IPS-NIHi11 (cell line): ENCODE data around the gene SIGLEC12.

ENCODE experiments used
- DNase-seq: peaks from one replicate; pipeline ENCODE4 v3.0.0; 2012; ENCODE audit warnings: mixed read lengths, low spot score

Gene SIGLEC12

DNA sequence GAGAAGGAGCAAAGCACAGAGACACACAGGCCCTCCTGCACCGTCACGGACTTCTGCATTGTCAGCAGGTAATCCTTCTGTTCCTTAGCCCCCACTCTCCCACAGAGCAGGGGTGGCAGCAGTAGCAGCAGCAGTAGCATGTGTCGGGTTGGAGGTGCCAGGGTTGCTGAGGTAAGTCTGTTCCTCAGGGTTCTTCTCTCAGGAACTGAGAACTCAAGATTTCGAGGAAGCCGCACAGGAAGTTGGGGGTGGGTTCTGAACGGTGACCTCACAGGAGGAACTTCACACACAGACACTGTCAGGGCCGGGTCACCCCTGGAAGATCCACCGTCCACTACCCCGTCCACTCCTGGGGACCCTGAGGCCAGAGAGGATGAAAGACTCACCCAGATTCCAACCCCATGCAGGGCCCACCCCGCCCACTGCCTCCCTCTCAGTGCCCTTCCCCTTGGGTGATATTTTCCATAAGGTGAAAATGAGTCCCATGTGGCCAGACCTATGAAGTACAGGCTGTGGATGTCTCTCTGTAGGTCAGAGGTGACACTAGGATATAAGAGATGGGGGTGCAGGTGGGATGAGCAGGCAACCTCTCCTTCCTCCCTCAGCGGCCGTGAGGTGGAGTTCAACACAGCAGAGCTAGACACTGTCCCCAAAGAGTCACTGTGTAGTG, at the start of gene SIGLEC12:
Gene SIGLEC12 (minus strand): TSS at position 207 of the 670 bp plus-strand sequence. CDS start 67 bp downstream, at position 140.
- DNase-seq = no peak

DNA sequence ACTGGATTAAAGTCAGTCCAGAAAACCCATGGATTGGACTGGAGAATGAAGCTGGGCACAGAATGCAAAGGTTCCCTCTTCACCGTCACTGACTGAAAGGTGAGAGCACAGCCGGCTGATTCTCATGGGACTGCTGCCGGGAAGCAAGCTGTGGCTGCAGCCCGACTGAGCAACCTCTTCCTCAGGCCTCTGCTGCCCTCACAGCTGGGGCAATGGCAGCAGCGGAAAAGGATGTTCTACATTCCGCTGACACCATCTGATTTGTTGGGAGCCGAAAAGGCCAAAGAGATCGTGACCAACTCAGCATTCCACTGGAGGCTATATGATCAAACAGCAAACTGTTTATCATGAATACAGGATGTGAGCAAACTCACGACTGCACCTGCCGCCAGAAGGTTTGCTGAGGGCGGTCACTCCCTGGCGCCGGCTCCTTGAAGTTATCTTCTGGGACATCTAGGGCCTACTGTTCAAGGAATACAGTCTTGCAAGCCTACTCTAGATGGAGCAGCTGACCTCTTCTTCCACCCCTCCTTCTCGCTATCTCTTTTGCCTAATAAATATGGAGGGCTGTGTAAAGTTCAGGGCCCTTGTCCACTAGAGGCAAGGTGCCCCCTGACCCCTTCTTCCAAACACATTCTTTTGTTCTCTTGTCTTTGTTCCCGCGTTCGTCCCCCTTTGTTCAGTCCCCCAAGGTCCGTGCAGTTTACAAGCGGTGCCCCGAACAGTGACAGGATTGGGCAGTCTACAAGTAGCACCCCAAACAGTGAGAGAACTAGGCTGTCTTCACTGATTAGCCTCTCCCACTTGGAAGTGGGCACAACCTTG, 49.5 kb upstream of the SIGLEC12 start:
- DNase-seq = no peak

DNA sequence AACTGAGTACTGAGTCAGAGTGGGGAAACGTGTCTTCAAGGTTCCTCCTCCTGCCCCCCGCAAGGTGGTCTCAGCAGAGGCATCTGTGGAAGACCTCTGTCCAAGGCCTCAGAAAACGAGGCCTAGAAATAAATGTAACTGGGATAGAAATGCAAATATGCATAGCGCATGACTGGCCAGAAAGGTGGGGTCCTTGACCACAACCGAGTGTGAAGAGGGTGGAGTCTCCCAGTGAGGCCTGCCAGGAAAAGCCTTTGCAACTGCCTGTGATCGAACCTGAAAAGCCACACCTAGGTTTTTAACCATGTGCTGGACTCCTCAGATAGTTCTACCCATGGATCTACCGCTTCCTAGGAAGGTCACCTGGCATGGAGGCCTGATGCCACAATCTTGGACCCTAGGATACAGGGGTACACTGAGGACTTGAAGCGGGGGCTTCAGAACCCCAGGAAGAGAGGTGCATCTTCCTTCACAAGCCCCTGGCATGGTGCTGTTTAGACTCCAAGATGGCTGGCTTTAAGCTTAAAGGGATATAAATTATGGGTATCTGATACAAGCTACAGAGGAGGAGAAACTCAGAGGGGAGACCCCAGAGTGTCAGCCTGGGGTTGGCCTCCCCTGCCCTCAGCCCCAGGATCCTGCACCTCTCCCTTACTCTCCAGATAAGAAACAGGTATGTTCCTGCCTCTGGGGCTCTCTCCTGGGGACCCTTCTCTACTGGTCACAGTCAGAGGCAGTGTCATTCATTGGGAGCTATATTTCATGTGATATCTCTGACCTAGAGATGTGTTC, 48.1 kb upstream of the SIGLEC12 start:
- DNase-seq = no peak

DNA sequence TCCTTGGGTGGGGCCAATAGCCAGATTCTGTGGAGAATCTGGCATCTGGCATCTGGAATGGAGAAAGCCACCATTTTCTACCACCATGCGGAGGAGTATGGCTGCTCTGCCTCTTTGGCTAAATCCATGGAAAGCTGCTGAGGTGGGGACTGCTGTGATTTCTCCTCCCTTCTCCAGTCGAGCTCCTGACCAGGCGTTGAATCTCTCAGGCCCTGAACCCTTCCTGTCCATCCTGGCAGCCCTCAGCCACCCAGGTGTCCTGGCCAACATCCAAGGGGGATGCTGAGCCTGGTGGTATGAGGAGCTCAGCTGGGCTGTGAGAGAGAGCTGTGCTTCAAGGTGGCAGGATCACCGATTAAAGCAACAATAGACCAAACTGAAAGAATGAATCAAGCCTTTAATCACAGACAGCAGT, 47.3 kb upstream of the SIGLEC12 start:
- DNase-seq = no peak

DNA sequence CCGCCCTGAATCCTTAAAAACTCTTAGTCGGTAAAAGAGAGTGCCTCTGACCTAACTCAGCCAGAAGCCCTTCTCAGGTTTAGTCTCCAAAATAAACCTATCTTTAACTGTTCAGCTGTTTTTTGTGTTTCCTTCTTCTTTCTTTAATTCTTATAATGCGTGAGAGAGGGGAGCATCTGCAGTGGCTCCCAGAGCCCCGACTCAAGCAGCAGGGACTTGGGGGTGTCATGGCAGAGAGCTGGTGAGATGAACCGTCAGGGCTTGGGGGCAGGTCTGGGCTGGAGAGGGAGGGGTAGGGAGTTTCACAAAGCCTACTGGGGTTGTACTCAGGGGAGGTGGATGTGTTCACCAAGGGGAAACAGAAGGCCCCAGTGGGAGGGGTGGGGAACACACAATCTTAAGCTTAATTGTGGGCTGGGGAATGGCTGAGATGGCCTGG, 46.6 kb upstream of the SIGLEC12 start:
- DNase-seq = no peak

DNA sequence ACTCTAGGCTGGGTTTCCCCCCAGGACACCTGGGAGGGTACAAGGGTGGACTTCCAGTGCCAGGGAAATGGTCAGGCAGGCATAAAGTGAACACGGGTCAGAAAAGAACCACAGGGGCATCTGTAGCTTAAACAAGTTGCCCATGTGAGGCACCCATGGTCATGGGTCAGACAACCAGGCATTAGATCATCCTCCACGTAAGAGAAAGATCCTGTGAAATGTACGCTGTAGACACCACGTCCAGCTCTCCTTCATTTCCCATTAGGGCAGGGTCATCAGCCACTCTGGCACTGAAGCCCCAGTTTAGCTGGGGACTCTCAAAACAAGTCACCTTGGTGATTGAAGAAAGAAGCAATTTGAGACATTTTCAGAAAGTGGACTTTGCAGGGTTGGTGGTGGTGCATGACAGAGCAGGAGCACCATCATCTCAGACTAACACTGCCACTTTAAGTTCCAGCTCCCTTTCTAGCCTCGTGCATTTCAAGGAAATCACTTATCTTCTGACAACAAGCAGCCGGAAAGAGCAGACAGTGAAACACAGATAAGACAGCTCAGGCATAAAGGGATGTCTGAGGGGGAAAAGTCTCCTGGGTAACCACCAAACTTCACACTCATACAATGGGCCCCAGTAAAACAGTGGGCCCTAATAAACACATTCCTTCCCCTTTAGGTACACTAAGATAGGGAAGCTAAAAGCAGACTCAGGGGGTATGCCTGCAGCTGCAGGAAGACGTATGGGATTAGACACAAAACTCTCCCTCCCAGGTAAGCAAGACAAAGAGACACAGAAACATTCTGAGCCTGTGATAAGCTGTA, 46.0 kb upstream of the SIGLEC12 start:
- DNase-seq = no peak

DNA sequence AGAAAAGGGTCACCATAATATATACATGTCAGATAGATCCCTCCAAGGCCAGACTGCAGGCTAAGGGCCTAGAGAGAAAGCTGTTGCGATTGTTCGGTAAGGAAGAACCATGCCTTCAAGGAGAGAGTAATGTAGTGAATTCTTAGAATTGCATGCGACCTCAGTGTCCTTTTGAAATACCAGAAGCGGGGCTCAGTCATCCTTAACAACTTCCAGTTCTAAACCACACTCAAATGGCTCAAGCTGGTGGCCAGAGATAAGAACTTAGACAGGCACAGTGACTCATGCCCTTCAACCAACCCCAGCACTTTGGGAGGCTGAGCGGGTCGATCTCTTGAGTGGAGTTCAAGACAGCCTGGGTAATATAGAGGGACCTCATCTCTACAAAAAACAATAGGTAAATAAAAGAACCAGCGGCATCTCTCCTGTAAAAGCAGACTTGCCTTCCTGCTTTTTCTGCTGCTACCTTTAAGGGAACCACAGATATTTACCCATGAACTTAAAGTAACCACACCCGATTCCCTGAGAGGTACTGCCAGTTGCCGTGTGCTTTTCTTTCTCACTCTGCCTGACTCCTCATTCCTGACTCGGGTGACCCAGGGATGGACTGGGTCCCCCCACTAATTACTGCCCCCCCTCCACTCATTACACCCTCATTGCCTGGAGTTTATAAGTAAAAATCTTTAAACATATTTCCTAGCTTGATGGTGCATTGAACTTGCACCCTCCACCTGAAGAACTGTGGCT, 45.2 kb upstream of the SIGLEC12 start:
- no peak for DNase-seq

DNA sequence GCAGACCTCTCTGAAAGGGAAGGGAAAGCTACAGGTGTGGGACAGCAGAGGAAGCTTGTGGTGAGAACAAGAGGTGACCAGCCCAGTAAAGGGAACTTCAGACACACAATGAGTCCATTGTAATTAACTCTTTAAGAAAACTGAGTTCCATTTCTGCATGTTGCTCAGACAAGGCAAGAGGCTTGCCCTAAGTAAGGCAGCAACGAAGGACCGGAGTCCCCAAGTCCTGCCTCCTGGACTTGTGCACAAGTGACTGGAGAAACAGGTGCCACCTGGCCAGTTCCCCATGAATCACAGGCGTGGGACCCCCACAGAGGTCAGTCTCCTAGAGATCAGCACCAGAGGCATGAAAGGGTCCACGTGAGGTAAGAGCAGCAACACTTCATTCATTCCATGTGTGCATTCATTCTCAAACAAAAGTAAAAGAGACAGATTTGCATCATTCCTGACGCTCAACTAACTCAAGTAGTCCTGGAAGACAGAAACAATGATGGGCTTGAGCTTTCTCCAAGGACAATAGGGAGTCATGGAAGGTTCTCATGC, 44.6 kb upstream of the SIGLEC12 start:
- DNase-seq = no peak

DNA sequence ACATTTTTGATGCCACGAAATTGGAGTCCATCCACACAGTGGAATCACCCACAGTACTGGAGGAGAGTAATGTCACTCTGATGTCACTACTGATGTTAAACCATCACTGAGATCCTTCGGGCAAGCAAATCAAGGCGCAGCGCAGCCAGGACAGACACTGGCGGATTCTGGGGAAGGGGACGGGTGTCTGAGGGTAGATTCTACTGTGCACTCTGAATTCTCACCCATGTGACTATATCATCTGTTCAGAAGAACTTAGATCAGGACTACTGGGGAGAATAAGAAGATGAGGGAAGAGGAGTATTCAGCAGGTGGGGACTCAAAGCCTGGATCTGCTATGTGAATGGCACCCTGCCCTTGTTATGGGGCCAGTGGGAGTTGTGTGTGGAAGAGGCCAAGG, 42.4 kb upstream of the SIGLEC12 start:
- no peak for DNase-seq

DNA sequence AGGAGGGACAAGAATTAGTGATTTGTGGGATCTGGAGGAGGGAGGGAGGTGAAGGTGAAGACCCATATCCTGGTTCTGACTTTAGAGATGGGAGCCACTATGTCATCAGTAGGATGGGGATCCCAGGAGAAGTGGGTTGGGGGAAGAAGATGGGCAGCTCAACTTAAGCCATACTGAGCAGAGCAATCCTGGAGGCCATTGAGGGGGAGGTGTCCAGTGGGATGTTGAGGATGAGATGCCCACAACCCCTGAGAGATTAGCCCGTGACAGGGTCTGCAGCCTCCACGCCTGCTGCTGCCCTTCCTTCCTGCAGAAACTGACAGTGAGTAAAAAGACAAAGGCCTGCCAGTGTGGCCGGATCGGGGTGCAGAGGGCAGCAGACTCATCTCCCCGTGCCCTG, 41.1 kb upstream of the SIGLEC12 start:
- no peak for DNase-seq

DNA sequence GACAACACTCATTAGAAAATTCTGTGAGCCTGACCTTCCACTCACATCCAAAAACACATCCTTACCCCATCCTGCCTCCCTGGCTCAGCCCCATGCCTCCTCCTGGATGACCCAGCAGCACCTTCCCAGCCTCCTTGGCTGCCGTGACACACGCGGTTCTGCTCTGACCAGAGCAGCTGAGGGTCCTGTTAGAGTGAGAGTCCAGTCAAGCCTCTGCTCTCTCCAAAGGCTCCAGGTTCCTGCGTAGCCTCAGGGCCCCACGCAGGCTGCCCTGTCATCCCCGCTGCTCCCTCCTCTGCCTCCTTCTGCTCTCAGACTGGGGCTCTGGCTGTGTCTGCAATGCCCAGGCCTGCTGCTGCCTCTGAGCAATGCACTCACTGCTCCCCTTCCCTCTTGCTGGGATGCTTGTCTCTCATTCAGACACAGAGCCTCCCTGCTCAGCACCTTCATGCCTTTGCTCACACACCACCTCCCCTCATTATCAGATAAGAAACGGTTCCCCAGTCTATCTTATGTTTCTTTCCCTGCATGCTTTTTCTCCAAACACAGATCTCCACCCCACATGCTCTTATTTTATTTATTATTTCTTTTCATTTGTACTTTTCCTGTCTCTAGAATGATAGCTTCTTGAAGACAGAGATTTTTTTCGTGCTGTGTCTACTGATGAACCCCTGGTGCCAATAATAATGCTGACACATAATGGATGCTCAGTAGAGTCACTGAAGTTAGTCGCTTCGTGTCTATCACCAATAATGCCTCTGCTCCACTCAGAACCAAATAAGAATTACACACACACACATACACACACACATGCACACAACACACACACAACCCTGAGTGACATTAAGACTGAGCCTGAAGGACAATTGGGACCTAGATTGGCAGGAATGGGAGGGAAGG, 40.1 kb upstream of the SIGLEC12 start:
- DNase-seq = no peak

DNA sequence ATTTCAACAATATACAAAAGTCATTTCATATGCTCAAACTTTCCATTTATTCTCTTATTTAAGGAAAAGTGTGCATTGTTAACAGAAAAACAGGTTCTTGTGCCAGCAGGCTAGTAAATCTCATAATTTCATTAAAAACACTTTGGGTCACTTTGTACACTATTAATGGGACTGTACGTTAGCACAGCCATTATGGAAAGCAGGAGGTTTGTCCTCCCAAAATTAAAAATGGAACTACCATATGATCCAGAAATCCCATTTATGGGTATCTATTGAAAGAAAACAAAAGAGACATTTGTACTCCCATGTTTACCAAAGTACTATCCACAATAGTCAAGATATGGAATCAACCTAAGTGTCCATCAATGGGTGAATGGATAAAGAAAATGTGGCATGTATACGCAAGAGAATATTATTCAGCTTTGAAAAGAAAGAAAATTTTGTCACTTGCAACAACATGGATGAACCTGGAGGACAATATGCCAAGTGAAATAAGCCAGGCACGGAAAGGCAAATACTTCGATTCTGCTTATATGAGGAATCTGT, 38.3 kb upstream of the SIGLEC12 start:
- DNase-seq = no peak

DNA sequence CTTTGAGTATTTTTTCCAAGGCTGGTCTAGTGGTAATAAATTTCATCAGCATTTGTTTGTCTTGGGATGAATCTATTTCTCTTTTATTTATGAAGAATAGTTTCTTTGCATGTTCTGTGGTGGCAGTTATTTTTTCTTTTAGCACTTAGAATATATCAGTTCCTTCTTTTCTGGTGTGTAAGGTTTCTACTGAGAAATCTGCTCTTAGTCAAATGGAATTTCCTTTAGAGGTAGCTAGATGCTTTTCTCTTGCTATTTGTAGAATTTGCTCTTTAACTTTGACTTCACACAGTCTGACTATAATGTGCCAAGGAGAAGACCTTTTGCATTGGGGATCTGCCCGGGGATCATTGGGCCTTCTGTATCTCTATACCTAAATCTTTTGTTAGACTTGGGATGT, 33.9 kb upstream of the SIGLEC12 start:
- no peak for DNase-seq

DNA sequence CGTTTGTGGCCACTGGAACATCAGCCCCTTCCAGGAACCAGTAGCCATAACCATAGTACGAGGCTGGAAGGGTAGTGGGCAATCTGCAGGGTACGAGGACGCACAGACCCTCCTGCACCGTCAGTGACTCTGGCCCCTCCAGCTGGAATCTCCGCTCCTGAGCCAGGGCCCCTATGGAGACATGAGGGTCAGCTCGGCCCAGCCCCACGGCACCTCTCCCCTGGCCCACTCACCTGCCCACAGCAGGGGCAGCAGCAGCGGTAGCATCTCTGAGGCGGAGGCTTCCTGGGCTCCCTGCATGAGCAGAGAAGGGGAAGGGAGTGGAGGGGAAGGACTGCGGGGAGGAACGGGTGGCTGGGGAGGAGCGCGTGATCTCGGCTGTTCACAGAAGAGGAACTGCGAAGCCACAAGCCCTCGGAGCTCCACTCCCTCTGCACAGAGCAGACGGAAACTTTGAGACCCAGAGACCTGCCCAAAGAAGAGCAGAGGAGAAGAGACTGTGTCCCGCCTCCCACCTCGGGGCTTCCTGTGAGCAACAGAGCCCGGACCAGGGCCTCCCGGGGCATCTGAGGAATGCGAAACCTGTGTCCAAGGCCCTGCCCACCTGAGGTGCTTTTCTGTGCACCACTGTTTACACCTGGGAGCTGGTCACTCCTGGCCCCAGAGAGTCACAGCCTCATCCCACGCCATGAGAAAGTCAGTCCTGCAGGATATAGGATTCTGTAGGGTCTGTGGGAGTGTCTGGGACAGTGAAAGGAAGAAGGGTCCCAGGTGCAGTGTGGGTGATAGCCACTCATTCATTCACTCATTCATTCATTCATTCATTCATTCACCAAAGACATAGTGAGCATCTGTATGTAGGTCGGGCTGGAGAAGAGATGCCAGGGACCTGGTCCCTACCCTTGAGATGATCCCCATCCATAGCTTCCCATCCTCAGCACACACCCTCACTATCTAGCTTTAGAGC, 30.0 kb upstream of the SIGLEC12 start, which contains the start of gene SIGLEC6:
Gene SIGLEC6 (minus strand): TSS at position 322 of the 967 bp plus-strand sequence. CDS start 22 bp downstream, at position 300.
- DNase-seq = no peak

DNA sequence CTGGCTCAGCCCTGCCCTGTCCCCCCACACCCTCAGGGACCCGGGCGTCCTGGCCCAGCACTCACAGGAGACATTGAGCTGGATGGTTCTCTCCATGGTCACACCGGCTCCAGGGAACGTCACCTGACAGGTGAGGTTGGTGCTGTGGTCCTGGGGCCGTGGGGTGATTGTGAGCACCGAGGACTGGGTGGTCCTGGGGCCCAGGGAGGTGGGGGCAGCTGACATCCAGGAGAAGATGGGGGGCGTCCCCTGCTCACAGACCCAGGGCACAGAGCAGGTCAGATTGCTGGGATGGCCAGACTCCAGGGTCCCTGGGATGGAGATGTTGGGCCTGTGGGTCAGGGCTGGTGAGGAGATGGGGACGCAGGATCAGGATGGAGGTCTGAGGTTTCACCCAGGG, 29.0 kb upstream of the SIGLEC12 start:
- DNase-seq = no peak

DNA sequence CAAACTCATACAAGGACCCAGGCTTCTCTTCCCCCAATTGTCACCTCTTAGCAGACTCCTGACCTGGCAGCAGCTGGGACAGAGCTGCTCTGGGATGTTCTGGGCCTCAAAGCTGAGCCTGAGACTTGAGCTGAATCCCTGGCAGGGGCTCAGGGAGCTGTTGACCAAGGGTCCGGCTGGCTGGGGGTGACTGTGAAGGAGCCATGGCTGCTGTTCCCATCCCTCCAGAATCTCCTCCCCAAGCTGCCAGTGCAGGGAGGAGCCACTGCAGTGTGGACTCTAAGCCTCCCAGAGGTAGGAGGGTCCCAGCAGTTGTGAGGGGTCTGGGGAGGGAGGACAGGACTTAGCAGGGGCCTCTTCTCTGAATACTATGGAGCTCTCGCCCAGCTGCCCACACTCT, 27.7 kb upstream of the SIGLEC12 start:
- no peak for DNase-seq

DNA sequence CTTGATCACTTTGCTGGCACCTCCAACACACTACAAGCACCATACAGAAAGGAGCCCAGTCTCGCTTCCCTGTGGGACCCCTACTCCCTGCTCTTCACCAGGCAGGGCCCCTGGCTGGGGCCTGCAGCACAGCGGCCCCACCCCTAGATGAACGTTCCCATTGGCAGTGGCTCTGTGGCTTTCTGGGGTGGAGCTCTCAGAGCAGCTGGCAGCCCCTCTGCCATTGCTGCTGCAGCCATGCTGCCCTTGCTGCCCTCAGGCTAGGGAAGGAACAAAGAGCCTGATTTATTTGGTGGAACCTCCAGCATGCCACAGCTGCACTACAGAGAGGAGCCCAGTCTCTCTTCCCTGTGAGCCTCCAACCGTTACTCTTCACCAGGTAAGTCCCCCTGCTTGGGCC, 24.1 kb upstream of the SIGLEC12 start:
- no peak for DNase-seq

DNA sequence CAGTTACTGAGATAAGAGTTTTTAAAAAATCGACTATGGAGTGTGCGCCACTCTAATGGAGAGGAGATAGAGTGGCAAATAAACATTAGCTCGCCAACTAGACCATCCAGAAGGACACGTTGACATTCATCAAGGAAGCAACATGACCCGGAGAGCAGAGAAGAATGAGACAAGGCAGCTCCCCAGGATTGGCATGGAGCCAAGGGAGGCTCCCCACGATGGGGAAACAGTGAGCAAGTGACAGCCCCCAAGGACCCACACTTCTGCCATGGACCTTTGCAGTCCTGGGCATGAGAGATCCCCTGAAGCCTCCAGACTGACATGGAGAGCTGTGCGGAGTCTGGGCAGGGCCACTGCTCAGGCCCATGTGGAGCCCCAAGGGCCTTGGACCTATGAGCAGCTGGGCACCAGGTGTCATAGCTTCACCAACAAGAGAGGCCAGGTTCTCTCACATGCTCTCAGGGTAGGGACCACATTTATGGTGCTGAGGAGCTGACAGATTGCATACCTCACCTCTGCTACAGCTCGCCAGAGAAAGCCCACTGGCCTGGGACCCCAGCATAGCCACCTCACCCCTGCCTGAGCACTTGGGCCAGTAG, 23.2 kb upstream of the SIGLEC12 start:
- DNase-seq = no peak
